Type B pancreatic cell (in vitro differentiated cells): ENCODE results near the gene TOPBP1. TPM values are rescaled to one million over a fixed set of nuclear protein-coding genes. Genes with fewer than 3 reads are reported as not detected.
"Not testable (repeated sequence)": the region's sequence is repeated elsewhere in the genome, so short reads cannot be mapped to it uniquely, and the experiment has no call there.

Experiments
- DNase-seq: peaks from one replicate; pipeline ENCODE4 v3.0.0; 2021; ENCODE audit warnings: mixed read lengths; ENCODE audit not compliant: unreplicated experiment; ENCODE audit errors: extremely low spot score
- H3K27ac Mint-ChIP-seq: 2 replicates; pipeline ENCODE4 v1.8.0; 2021; ENCODE audit warnings: mild to moderate bottlenecking, mixed read lengths
- H3K27me3 Mint-ChIP-seq: 2 replicates; pipeline ENCODE4 v1.8.0; 2021; ENCODE audit warnings: mixed read lengths
- H3K36me3 Mint-ChIP-seq: 2 replicates; pipeline ENCODE4 v1.8.0; 2021; ENCODE audit warnings: mixed read lengths
- H3K4me1 Mint-ChIP-seq: one replicate; pipeline ENCODE4 v1.8.0; 2021; ENCODE audit warnings: mixed read lengths; ENCODE audit not compliant: unreplicated experiment
- H3K4me3 Mint-ChIP-seq: 2 replicates; pipeline ENCODE4 v1.8.0; 2021; ENCODE audit warnings: mild to moderate bottlenecking, mixed read lengths
- H3K9me3 Mint-ChIP-seq: 2 replicates; pipeline ENCODE4 v1.8.0; 2021; ENCODE audit warnings: mixed read lengths
- CTCF ChIP-seq: fragments of 200-600 bp; sonication (generic); conservative IDR thresholded peaks from 2 replicates; pipeline ENCODE4 v1.5.0; 2021; ENCODE audit warnings: antibody characterized with exemption, mild to moderate bottlenecking
- total RNA-seq: library from RNA; stranded (reverse); gene quantifications from 2 replicates; pipeline ENCODE4 v1.2.1, GENCODE V29; 2021; ENCODE audit warnings: low replicate concordance

Gene TOPBP1
- total RNA-seq, 1 donor from 2014 or later: 44.4 TPM

GRCh38 chr3:133563816-133564215 is 97.9 kb downstream of the TOPBP1 start:
- DNase-seq: no peak
- Mint-ChIP-seq H3K9me3 (peaks cover under 1% of the 10 kb centered on the region), H3K36me3 (no peaks in the 10 kb centered on the region), H3K4me3 (no peak overlapping the region), H3K27me3 (peaks cover 6% of the 10 kb centered on the region), H3K27ac (no peak overlapping the region), H3K4me1 (peaks cover 7% of the 10 kb centered on the region)
- TF ChIP-seq CTCF: no peak

- H3K4me3 Mint-ChIP-seq: no peak overlapping the region
- H3K4me1 Mint-ChIP-seq: peaks cover 7% of the 10 kb centered on the region
- H3K36me3 Mint-ChIP-seq: no peaks in the 10 kb centered on the region
- peaks cover 7% of the 10 kb centered on the region for H3K9me3 Mint-ChIP-seq
- peaks cover 6% of the 10 kb centered on the region for H3K27me3 Mint-ChIP-seq
- TF ChIP-seq CTCF: no peak
- H3K27ac Mint-ChIP-seq: no peak overlapping the region
- DNase-seq: no peak
These were observed 98.6 kb downstream of the TOPBP1 start for GRCh38 chr3:133563186-133563591.

- DNase-seq: no peak
- Mint-ChIP-seq H3K27me3 (peaks cover 6% of the 10 kb centered on the region), H3K4me1 (peaks cover 7% of the 10 kb centered on the region), H3K9me3 (peaks cover 7% of the 10 kb centered on the region), H3K4me3 (no peak overlapping the region), H3K27ac (no peak overlapping the region), H3K36me3 (no peaks in the 10 kb centered on the region)
- TF ChIP-seq CTCF: no peak
These were observed 99.4 kb downstream of the TOPBP1 start for GRCh38 chr3:133562376-133562775.

- H3K4me3 Mint-ChIP-seq: no peak overlapping the region
- no peak for TF ChIP-seq CTCF
- H3K36me3 Mint-ChIP-seq: no peaks in the 10 kb centered on the region
- no peak overlapping the region for H3K27ac Mint-ChIP-seq
- peaks cover 6% of the 10 kb centered on the region for H3K27me3 Mint-ChIP-seq
- H3K9me3 Mint-ChIP-seq: peaks cover 7% of the 10 kb centered on the region
- peaks cover 7% of the 10 kb centered on the region for H3K4me1 Mint-ChIP-seq
- DNase-seq: no peak
These were observed 100.1 kb downstream of the TOPBP1 start for GRCh38 chr3:133561679-133562078.

GRCh38 chr3:133551589-133551988 is 110.2 kb downstream of the TOPBP1 start:
- H3K4me3 Mint-ChIP-seq, H3K27ac Mint-ChIP-seq, H3K27me3 Mint-ChIP-seq, H3K36me3 Mint-ChIP-seq, DNase-seq, H3K9me3 Mint-ChIP-seq, H3K4me1 Mint-ChIP-seq: not testable (repeated sequence)

Other genes starting within 250 kb of the TOPBP1 start
- gene CDV3, start 88.3 kb downstream of the TOPBP1 start, total RNA-seq: 153 and 162 TPM in 2 replicates
- gene TF, start 84.5 kb upstream of the TOPBP1 start, total RNA-seq: 2.3 and 18.8 TPM in 2 replicates
- gene SRPRB, start 143.9 kb upstream of the TOPBP1 start, total RNA-seq: 80.9 and 89.5 TPM in 2 replicates
- gene RAB6B, start 233.9 kb upstream of the TOPBP1 start, total RNA-seq: 21.2 and 48.2 TPM in 2 replicates